ENCODE data around the gene MACC1.
"Not testable (repeated sequence)": the region's sequence is repeated elsewhere in the genome, so short reads cannot be mapped to it uniquely, and the experiment has no call there.

The MACC1 gene

DNA sequence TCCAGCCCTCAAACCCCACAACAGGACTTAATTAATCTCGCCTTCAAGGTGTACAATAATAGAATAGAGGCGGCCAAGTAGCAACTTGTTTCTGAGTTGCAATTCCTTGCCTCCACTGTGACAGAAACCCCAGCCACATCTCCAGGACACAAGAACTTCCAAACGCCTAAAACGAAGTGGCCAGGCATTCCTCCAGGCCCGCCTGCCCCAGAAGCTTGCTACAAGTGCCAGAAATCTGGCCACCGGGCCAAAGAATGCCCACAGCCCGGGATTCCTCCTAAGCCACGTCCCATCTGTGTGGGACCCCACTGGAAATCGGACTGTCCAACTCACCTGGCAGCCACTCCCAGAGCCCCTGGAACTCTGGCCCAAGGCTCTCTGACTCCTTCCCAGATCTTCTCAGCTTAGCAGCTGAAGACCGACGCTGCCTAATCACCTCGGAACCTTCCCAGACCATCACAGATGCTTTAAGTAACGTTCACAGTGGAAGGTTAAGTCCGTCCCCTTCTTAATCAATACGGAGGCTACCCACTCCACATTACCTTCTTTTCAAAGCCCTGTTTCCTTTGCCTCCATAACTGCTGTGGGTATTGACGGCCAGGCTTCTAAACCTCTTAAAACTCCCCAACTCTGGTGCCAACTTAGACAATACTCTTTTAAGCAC, 94.4 kb downstream of the MACC1 start:
- DNase-seq, result not testable (repeated sequence)

DNA sequence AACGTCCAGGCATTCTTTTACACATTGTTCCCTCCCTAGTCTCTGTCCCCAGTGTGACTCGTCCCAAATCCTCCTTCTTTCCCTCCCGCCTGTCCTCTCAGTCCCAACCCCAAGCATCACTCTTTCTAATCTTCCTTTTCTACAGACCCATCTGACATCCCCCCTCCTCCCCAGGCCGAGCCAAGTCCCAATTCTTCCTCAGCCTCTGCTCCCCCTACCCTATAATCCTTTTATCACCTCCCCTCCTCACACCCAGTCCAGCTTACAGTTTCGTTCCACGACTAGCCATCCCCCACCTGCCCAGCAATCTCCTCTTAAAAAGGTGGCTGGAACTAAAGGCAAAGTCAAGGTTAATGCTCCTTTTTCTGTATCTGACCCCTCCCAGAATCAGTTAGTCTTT, 95.1 kb downstream of the MACC1 start:
- DNase-seq, result no peak

DNA sequence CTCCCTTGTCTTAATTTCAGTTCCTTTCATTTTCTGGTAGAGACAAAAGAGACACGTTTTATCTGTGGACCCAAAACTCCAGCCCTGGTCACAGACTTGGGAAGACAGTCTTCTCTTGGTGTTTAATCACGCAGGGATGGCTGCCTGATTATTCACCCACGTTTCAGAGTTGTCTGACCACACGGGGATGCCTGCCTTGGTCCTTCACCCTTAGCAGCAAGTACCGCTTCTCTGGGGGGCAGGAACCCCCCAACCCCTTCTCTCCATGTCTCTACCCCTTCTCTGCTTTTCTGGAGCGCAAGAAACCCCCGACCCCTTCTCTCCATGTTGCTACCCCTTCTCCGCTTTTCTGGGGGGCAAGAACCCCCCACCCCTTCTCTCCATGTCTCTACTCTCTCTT, 95.8 kb downstream of the MACC1 start:
- DNase-seq, result no peak

DNA sequence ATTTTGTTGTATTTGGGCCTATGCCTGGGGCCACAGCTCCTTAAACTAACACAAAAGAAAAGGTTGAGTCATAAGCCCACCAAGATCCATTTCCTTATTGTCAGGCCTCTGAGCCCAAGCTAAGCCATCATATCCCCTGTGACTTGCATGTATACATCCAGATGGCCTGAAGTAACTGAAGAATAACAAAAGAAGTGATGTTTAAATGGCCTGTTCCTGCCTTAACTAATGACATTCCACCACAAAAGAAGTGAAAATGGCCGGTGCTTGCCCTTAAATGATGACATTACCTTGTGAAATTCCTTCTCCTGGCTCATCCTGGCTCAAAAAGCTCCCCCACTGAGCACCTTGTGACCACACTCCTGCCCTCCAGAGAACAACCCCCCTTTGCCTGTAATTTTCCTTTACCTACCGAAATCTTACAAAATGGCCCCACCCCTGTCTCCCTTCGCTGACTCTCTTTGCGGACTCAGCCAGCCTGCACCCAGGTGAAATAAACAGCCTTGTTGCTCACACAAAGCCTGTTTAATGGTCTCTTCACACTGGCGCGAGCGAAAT, 96.5 kb downstream of the MACC1 start:
- DNase-seq, result not testable (repeated sequence)

DNA sequence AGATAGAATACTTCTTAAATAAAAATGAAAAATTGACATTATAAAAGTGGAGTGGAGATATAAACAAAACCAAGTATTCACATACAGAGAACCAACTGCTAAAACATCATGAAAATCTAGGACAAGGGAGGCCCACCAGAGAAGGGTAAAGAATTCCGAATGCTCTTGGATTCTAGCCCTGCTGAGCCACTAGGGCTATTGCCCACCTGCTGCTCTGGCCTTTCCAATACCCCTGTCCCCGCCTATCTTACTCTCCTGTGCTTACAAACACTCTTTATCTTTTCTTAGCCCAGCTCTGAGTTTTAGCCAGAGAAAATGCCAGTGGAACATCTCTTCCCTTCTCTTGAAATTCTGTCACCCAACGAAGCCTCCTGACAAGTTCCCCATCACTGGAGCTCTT, 100.3 kb downstream of the MACC1 start:
- DNase-seq, result no peak

DNA sequence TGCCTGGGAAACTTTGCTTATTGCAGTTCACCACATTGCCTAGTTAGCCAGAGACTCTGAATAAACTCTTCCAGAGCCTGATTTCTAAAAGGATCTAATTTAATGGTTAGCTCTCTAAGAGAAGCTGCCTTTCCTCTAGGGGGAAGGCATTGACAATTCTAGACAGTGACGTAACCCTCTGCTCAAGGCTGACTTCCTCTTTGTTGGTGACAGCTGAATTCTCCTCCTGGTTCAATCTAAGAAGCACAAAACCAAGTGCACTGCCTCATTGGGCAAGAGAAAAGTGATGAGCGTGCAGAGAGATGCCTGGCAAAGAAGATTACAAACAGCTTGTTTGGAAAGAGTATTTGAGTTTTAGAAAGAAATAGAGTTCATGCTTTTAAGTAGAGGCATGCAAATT, 102.7 kb downstream of the MACC1 start:
- no peak for DNase-seq

DNA sequence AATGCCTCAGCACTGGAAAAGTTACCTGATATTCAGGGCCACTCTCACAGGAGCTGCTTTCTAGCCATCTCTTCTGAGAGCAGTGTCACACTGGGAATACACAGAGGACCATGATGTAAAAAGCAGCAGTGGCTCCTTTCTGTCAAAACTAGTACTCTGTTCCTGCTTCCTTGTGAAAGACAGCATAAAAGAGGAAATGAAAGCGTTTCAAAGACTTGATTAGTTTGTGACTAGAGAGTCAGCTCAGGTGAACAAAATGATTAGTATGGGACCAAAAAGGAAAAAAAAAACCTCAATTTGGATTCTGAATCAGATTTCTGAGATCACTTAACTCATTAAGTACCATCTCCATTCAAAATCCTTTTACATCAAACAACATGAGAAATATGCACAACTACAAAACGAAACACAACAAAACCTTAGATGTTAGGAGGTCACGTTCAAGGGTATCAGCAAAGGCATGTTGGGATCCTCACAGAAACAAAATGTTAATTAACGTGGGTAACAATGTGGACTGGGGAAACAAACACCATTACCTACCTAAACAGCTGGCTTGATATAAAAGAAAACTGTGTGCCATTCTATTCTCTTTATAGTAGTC, 103.7 kb downstream of the MACC1 start:
- DNase-seq, result no peak

DNA sequence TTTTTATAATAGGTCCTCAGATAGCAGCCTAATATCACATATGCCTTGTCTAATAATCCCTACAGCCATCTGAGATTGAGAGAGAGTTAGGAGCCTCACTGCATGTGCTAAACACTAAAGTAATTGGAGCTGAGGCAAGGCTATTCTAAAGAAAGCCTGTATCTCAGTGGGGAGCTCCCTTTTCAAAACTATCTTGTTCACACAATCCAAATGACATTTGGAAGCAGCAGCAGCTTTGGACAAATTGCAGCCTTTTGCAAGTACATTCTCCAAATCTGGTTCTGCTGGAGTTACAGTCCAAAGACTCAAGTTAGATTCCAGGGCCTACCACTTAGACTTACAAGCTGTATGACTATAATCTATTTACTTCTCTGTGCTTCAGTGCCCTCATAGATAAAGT, 104.5 kb downstream of the MACC1 start:
- no peak for DNase-seq

DNA sequence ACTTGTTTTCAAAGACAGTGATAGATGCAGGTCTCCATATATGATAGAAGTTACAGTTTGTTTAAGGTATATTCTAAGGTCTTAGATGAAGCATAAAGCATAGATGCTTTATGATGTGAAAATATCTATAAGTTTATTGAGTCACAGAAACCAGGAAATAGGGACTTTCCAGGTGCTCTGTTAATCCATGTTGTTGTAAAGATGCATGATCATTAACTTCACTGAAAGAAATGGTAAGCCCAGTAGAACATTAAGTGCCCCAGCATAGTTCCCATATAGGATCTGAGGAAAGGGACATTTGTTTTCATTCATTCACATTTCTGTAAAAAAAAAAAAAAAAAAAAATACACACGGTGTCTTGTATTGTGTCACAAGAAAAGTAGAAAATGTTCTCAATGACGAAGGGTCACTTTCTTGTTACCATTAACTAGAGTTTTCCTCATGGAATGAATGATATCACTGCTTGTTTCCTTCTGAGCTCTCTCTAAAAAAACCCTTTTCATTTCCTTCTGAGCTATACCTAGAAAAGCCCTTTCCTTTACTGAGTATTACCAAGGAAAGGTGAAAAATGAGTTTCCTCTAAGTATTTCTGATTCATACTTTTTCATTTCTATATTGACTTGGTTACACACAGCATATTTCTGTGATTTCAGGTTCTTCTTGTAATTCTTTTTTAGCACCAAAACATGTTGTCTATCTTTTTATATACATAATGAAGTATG, 105.2 kb downstream of the MACC1 start:
- DNase-seq, result no peak

DNA sequence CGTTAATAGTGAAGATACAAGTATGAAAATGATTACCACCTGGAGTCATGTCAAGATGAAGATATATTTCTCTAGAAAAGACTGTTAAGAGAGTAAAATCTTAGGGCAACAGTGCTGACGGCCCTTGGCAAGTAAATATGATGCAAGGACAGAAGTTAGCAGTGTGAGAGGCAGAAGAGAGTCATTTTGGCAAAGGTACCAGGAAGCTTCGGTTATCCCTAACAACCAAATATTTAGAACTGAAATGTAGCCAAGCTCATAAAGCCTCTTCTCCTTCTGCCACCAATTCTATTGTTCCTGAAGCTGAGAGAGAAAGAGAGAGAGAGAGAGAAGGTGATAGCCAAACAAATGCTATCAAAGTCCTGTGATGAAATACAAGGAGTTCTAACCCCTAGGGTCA, 109.6 kb downstream of the MACC1 start:
- no peak for DNase-seq

DNA sequence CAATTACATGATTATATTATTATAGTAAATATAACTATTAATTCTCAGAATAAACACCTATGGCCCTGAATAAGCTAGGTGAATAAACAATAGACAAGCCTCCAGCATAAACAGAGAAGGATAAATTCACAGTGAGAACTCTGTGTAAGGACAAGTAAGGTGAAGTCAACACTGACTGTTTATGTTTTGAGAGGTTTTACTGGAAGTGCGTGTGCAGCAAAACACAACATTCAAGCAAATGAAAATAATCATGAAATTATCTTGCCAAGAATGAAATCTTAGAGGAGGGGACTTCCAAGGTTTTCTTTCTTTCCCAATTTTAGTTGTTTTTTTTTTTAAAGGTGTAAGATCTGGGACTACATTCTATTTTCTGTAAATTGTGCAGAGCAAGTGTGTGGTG, 112.5 kb downstream of the MACC1 start:
- no peak for DNase-seq

DNA sequence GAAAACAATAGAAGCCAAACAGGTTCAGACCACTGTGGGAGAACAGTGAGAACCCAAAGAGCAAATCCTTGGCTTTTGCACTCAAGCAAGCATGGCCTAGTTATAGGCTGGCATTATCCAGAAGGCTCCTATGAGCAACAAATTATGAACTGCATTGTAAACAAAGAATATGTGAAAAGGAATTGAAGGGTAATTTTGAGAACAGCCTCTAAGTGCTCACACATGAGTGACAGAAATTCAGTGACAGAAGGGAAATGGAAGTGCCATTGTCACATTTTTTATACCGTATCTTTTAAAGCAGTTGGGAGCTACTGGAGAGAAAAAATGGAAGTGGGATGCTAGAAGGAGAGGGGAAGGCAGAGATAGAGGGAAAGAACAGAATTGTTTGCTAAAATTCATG, 114.2 kb downstream of the MACC1 start:
- DNase-seq, result no peak

DNA sequence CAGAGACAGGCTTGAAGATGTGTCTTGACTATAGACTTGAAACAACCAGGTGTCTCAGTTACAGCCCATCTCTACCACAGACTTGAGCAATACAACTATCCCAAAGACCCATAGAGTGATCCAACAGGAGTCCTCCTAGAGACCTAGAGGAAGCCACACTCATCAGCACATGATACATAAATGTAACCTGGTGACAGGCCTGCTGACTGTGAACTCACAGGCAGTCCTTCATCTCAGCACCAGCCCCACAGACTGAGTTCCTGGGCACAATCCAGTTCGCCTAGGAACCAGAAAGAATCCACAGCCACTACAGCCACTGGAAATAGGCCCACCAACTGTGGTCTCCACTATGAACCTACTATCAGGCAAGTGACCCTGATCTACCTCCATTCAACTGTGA, 121.3 kb downstream of the MACC1 start:
- DNase-seq, result no peak

DNA sequence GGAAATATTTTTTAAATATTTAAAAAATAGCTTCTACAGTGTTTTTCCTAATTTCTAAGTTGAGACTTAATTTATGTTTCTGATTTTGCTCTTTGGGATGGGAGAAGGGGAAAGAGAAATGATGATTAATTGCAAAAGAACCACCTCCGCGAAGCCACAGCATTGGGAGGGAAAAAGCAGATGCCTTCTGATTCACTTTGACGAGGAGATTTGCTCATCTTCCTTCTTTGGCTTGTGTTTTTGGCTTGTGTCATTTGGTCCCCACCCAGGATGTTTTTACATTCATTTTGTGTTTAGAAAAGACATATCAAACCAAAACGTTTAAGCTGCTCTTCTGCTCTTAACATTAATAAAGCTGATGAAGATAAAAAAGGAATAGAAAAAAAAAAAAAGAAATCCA, 121.7 kb downstream of the MACC1 start:
- no peak for DNase-seq

DNA sequence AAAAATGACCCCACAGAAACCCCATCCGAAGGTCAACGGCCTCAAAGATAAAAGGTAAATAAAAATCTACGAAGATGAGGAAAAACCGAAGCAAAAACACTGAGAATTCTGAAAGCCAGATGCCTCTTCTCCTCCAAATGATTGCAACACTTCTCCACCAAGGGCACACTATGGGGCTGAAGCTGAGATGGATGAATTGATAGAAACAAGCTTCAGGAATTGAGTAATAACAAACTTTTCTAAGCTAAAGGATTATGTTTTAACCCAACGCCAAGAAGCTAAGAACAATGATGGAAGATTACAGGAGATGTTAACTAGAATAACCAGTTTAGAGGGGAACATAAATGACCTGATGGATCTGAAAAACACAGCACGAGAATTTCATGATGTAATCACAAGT, 127.8 kb downstream of the MACC1 start:
- no peak for DNase-seq

DNA sequence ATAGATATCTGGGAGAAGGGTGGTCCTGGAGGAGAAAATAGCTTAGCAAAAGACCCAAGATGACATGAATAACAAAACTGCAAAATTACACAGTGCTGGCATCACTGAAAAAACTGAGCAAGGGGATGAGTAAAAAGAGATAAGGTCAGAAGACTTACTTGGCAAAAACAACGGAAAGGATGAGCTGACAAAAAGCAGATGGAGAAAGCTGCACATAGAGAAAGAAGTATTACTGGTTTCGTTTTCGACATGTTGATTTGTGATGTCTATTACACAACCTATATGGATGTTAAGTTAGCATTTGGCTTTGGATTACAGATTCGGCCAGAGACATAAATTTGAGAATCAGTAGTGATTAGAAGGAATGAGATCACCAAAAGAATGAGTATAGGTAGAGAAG, 132.1 kb downstream of the MACC1 start:
- DNase-seq, result no peak

Data from retina (tissue), 1 donor.